ENCODE measurements around the gene PPOX. TPM values are rescaled to one million over a fixed set of nuclear protein-coding genes. Genes with fewer than 3 reads are reported as not detected.

The PPOX gene
- total and polyA plus RNA-seq, 9 donors = 20.1 to 37.9 (median 24.2) TPM

DNA sequence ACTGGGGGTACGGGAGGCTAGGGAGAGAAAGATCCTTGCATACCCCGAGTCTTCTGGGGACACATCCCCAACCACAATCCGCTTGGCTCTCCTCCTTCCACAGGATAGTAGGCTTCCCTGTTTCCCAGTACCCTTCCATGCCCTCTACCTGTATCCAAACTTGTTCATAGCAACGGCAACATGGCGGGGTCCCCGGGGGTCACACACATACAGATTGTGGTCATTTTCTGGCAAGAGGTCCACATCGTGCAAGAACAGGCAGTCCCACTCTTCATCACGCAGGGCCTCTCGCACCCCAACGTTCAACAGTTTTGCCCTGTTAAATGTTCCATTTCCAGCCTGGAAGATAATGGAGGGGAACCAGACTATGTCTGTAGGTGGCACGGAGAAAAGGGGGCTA lies 7.5 kb downstream of the PPOX start:
- no peak overlapping the region for H3K4me3 ChIP-seq
- intact Hi-C loops (cut with DNase I) = no loop called here
- no peaks in the 10 kb centered on the region for H3K9me3 ChIP-seq
- peak in 1 of 5 donors; percentile 21 for DNase-seq
- 87 to 92% (median 88%) methylated on average over 11 of the region's 11 CpGs for WGBS, 3 donors
- peaks cover 6% of the 10 kb centered on the region for H3K4me1 ChIP-seq (ENCODE audit: insufficient read depth)
- no peaks in the 10 kb centered on the region for H3K27me3 ChIP-seq
- TF ChIP-seq, protein P1, sequence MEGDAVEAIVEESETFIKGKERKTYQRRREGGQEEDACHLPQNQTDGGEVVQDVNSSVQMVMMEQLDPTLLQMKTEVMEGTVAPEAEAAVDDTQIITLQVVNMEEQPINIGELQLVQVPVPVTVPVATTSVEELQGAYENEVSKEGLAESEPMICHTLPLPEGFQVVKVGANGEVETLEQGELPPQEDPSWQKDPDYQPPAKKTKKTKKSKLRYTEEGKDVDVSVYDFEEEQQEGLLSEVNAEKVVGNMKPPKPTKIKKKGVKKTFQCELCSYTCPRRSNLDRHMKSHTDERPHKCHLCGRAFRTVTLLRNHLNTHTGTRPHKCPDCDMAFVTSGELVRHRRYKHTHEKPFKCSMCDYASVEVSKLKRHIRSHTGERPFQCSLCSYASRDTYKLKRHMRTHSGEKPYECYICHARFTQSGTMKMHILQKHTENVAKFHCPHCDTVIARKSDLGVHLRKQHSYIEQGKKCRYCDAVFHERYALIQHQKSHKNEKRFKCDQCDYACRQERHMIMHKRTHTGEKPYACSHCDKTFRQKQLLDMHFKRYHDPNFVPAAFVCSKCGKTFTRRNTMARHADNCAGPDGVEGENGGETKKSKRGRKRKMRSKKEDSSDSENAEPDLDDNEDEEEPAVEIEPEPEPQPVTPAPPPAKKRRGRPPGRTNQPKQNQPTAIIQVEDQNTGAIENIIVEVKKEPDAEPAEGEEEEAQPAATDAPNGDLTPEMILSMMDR (IDR thresholded peaks at IDR 0.05) = no peak
- TF ChIP-seq POLR2A (IDR thresholded peaks at IDR 0.05) = no peak
- TF ChIP-seq EP300 (IDR thresholded peaks at IDR 0.05) = no peak
- H3K27ac ChIP-seq = no peak overlapping the region
- no peaks in the 10 kb centered on the region for H3K36me3 ChIP-seq

GRCh38 chr1:161174911-161175310 lies 8.7 kb downstream of the PPOX start:
- no peaks in the 10 kb centered on the region for H3K27me3 ChIP-seq
- peaks cover 6% of the 10 kb centered on the region for H3K4me1 ChIP-seq (ENCODE audit: insufficient read depth)
- no peak overlapping the region for H3K27ac ChIP-seq
- H3K36me3 ChIP-seq = no peaks in the 10 kb centered on the region
- peak in 1 of 5 donors; percentile 33 for DNase-seq
- TF ChIP-seq POLR2A (IDR thresholded peaks at IDR 0.05) (no peak), EP300 (IDR thresholded peaks at IDR 0.05) (no peak)
- TF ChIP-seq, protein P1 (IDR thresholded peaks at IDR 0.05) = no peak
- H3K4me3 ChIP-seq = no peak overlapping the region
- WGBS, 3 donors = 89 to 93% (median 91%) methylated on average over 11 of the region's 11 CpGs
- intact Hi-C loops (cut with DNase I) = no loop called here
- no peaks in the 10 kb centered on the region for H3K9me3 ChIP-seq

GRCh38 chr1:161175771-161176453 lies 9.7 kb downstream of the PPOX start:
- DNase-seq = peak in 1 of 5 donors; percentile 31
- H3K27me3 ChIP-seq = no peaks in the 10 kb centered on the region
- H3K4me1 ChIP-seq (ENCODE audit: insufficient read depth) = peaks cover 6% of the 10 kb centered on the region
- TF ChIP-seq, protein P1 (IDR thresholded peaks at IDR 0.05) = no peak
- TF ChIP-seq POLR2A (IDR thresholded peaks at IDR 0.05) (no peak), EP300 (IDR thresholded peaks at IDR 0.05) (no peak)
- 79 to 88% (median 81%) methylated on average over 10 of the region's 10 CpGs for WGBS, 3 donors
- no peak overlapping the region for H3K27ac ChIP-seq
- intact Hi-C loops (cut with DNase I) = no loop called here
- H3K4me3 ChIP-seq = peak overlapping the region; percentile 87
- H3K9me3 ChIP-seq = no peaks in the 10 kb centered on the region
- H3K36me3 ChIP-seq = no peaks in the 10 kb centered on the region

- TF ChIP-seq POLR2A (IDR thresholded peaks at IDR 0.05) = no peak
- TF ChIP-seq, protein P1 (IDR thresholded peaks at IDR 0.05) = no peak
- TF ChIP-seq EP300 (IDR thresholded peaks at IDR 0.05) = no peak
- 8 to 10% (median 8%) methylated on average over 16 to 17 of the region's 17 CpGs for WGBS, 3 donors
- Histone ChIP-seq H3K27ac (peak overlapping the region; percentile 87 to 91), H3K4me1 (ENCODE audit: insufficient read depth) (peaks cover 6% of the 10 kb centered on the region), H3K27me3 (no peaks in the 10 kb centered on the region), H3K4me3 (peak overlapping the region; percentile 87), H3K36me3 (no peaks in the 10 kb centered on the region), H3K9me3 (no peaks in the 10 kb centered on the region)
- intact Hi-C loops (cut with DNase I) = no loop called here
- no peak for DNase-seq
These were observed 10.4 kb downstream of the PPOX start for GRCh38 chr1:161176468-161177111.

Data from ovary (tissue), 9 donors.